PC-3 (cell line): Measurements from ENCODE around the gene SPATA9. TPM values are rescaled to one million over a fixed set of nuclear protein-coding genes. Genes with fewer than 3 reads are reported as not detected.

Experiments
- ATAC-seq: fragments of 200-7000 bp; cut with Tn5 transposase; 2 replicates; pipeline ENCODE4 v1.9.1; 2020; ENCODE audit warnings: mild to moderate bottlenecking, moderate library complexity
- BruUV-seq: library from RNA; stranded (reverse); fragments of 400-500 nt; replicated peaks from 2 replicates; lab custom pipeline; 2021; lab: Mats Ljungman, UMichigan
- CTCF ChIA-PET: fragments of 300-600 bp; sonication (Branson Sonifier 250); formaldehyde crosslinking; loops from one replicate; lab custom pipeline; 2022; ENCODE audit warnings: antibody characterized with exemption; lab: Charles Lee
- POLR2A ChIA-PET: fragments of 300-600 bp; sonication (Branson Sonifier 250); formaldehyde crosslinking; loops from one replicate; lab custom pipeline; 2022; ENCODE audit warnings: antibody characterized with exemption; ENCODE audit not compliant: unreplicated experiment; lab: Charles Lee
- DNase-seq: peaks from one replicate; pipeline ENCODE4 v3.0.0-alpha.2; 2015
- H2AFZ ChIP-seq: fragments of 300-600 bp; sonication (generic); 2 replicates; pipeline ENCODE4 v1.6.0; 2016; ENCODE audit warnings: antibody characterized with exemption, low read length
- H3F3A ChIP-seq: fragments of 300-600 bp; sonication (generic); one replicate; pipeline ENCODE4 v1.6.0; 2017; ENCODE audit warnings: antibody characterized with exemption, low read length, control low read depth, mild to moderate bottlenecking; ENCODE audit not compliant: unreplicated experiment
- H3K27ac ChIP-seq: fragments of 300-600 bp; sonication (generic); 2 replicates; pipeline ENCODE4 v1.5.1; 2016; ENCODE audit warnings: mild to moderate bottlenecking, low read length
- H3K27me3 ChIP-seq: fragments of 300-600 bp; sonication (generic); 2 replicates; pipeline ENCODE4 v1.6.1; 2016; ENCODE audit warnings: low read length, mixed read lengths
- H3K36me3 ChIP-seq: fragments of 300-600 bp; sonication (generic); 2 replicates; pipeline ENCODE4 v1.6.1; 2016; ENCODE audit warnings: low read depth, mixed run types, low read length, mixed read lengths
- H3K4me1 ChIP-seq: fragments of 300-600 bp; sonication (generic); 2 replicates; pipeline ENCODE4 v1.5.1; 2016; ENCODE audit warnings: low read length; ENCODE audit not compliant: insufficient read depth
- H3K4me2 ChIP-seq: fragments of 300-600 bp; sonication (generic); 2 replicates; pipeline ENCODE4 v1.6.0; 2016; ENCODE audit warnings: low read length
- H3K4me3 ChIP-seq: fragments of 300-600 bp; sonication (generic); 2 replicates; pipeline ENCODE4 v1.5.1; 2016; ENCODE audit warnings: mild to moderate bottlenecking, low read length, mixed read lengths
- H3K79me2 ChIP-seq: fragments of 300-600 bp; sonication (generic); 2 replicates; pipeline ENCODE4 v1.6.1; 2017; ENCODE audit warnings: low read length, mixed read lengths
- H3K9ac ChIP-seq: fragments of 300-600 bp; sonication (generic); 2 replicates; pipeline ENCODE4 v1.6.0; 2016; ENCODE audit warnings: mild to moderate bottlenecking, low read length
- H3K9me2 ChIP-seq: fragments of 300-600 bp; sonication (generic); replicated peaks from 2 replicates; pipeline ENCODE4 v1.6.1; 2016; ENCODE audit warnings: mixed run types, low read length, mixed read lengths
- H3K9me3 ChIP-seq: fragments of 300-600 bp; sonication (generic); 2 replicates; pipeline ENCODE4 v1.6.1; 2016; ENCODE audit warnings: low read length, mixed read lengths
- H4K20me1 ChIP-seq: fragments of 300-600 bp; sonication (generic); 2 replicates; pipeline ENCODE4 v1.6.1; 2016; ENCODE audit warnings: low read length, mixed read lengths
- EZH2 ChIP-seq: fragments of 300-600 bp; sonication (generic); IDR thresholded peaks from one replicate; pipeline ENCODE4 v1.6.1; 2017; ENCODE audit warnings: antibody characterized with exemption, mild to moderate bottlenecking, low read length; ENCODE audit not compliant: unreplicated experiment
- EZH2phosphoT487 ChIP-seq: fragments of 300-600 bp; sonication (generic); IDR thresholded peaks from 2 replicates; pipeline ENCODE4 v1.6.1; 2018; ENCODE audit warnings: mild to moderate bottlenecking, antibody characterized with exemption, low read length, borderline replicate concordance
- intact Hi-C: fragments of 100-400 bp; cut with micrococcal nuclease; formaldehyde crosslinking; loops from 2 replicates; pipeline ENCODE4 v1.9.0; 2023
- total RNA-seq: library from RNA; depleted of rRNA; stranded (reverse); fragments of >200 nt; gene quantifications from 2 replicates; pipeline ENCODE4 v1.2.3, GENCODE V29; 2014
- TF ChIP-seq, protein P1 (sequence below): fragments of 300-600 bp; sonication (generic); conservative IDR thresholded peaks from 2 replicates; pipeline ENCODE4 v1.5.1; 2017; ENCODE audit warnings: antibody characterized with exemption, low read depth, mild to moderate bottlenecking, low read length

SPATA9 gene
- total RNA-seq, 1 experiment from 2014 or later: not detected

GRCh38 chr5:95643152-95643551 lies 39.6 kb downstream of the SPATA9 start:
- CTCF ChIA-PET: interaction anchor here (0.7 to 1.0 kb wide), 2 partner anchors 82 to 138 kb away, joined by 3 to 4 read pairs; no protein-coding TSS in a partner anchor
- POLR2A ChIA-PET: no interaction called here
- no TSS peak for BruUV-seq

GRCh38 chr5:95641741-95642220 lies 41.0 kb downstream of the SPATA9 start:
- no peaks in the 10 kb centered on the region for H3K27me3 ChIP-seq
- no peak overlapping the region for H3K4me3 ChIP-seq
- BruUV-seq: no TSS peak
- POLR2A ChIA-PET: no interaction called here
- no peaks in the 10 kb centered on the region for H3K36me3 ChIP-seq
- H3F3A ChIP-seq: no peaks in the 10 kb centered on the region
- H4K20me1 ChIP-seq: no peaks in the 10 kb centered on the region
- no peak overlapping the region for H3K27ac ChIP-seq
- no peaks in the 10 kb centered on the region; the same call in 1 of the 2 replicates for H3K4me1 ChIP-seq
- intact Hi-C loops: no loop called here
- TF ChIP-seq EZH2phosphoT487: no peak
- TF ChIP-seq, protein P1, sequence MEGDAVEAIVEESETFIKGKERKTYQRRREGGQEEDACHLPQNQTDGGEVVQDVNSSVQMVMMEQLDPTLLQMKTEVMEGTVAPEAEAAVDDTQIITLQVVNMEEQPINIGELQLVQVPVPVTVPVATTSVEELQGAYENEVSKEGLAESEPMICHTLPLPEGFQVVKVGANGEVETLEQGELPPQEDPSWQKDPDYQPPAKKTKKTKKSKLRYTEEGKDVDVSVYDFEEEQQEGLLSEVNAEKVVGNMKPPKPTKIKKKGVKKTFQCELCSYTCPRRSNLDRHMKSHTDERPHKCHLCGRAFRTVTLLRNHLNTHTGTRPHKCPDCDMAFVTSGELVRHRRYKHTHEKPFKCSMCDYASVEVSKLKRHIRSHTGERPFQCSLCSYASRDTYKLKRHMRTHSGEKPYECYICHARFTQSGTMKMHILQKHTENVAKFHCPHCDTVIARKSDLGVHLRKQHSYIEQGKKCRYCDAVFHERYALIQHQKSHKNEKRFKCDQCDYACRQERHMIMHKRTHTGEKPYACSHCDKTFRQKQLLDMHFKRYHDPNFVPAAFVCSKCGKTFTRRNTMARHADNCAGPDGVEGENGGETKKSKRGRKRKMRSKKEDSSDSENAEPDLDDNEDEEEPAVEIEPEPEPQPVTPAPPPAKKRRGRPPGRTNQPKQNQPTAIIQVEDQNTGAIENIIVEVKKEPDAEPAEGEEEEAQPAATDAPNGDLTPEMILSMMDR: no peak
- TF ChIP-seq EZH2: no peak
- H3K9me2 ChIP-seq: no peaks in the 10 kb centered on the region
- no peak overlapping the region for H3K9ac ChIP-seq
- DNase-seq (no peak), ATAC-seq (no peak)
- H2AFZ ChIP-seq: no peak overlapping the region
- H3K79me2 ChIP-seq: no peaks in the 10 kb centered on the region
- no peak overlapping the region for H3K4me2 ChIP-seq
- CTCF ChIA-PET: no interaction called here
- no peaks in the 10 kb centered on the region for H3K9me3 ChIP-seq

More at GRCh38 chr5:95643152-95643551, 39.6 kb downstream of the SPATA9 start:
- H3K36me3 ChIP-seq: no peaks in the 10 kb centered on the region
- no peak overlapping the region for H3K9ac ChIP-seq
- H3K27ac ChIP-seq: no peak overlapping the region
- DNase-seq (no peak), ATAC-seq (no peak)
- H3K27me3 ChIP-seq: no peaks in the 10 kb centered on the region
- no peaks in the 10 kb centered on the region for H3K9me2 ChIP-seq
- no peaks in the 10 kb centered on the region for H3F3A ChIP-seq
- no peak overlapping the region for H3K4me3 ChIP-seq
- no peak overlapping the region for H3K4me2 ChIP-seq
- peaks cover 12% of the 10 kb centered on the region for H3K4me1 ChIP-seq
- no peaks in the 10 kb centered on the region for H3K79me2 ChIP-seq
- no peaks in the 10 kb centered on the region for H4K20me1 ChIP-seq
- no peaks in the 10 kb centered on the region for H3K9me3 ChIP-seq
- intact Hi-C loops: no loop called here
- no peak overlapping the region for H2AFZ ChIP-seq
- TF ChIP-seq, protein P1: no peak
- TF ChIP-seq EZH2 (no peak), EZH2phosphoT487 (no peak)

- no TSS peak for BruUV-seq
- Histone ChIP-seq H2AFZ (no peak overlapping the region), H3K9ac (no peak overlapping the region), H3K27ac (no peak overlapping the region), H3K4me2 (no peak overlapping the region), H4K20me1 (no peaks in the 10 kb centered on the region), H3F3A (no peaks in the 10 kb centered on the region), H3K4me3 (no peak overlapping the region), H3K27me3 (no peaks in the 10 kb centered on the region), H3K9me2 (no peaks in the 10 kb centered on the region), H3K79me2 (no peaks in the 10 kb centered on the region), H3K4me1 (no peaks in the 10 kb centered on the region), H3K9me3 (no peaks in the 10 kb centered on the region), H3K36me3 (no peaks in the 10 kb centered on the region)
- TF ChIP-seq, protein P1: no peak
- TF ChIP-seq EZH2phosphoT487 (no peak), EZH2 (no peak)
- no peak for ATAC-seq
- ChIA-PET POLR2A (no interaction called here), CTCF (no interaction called here)
- intact Hi-C loops: no loop called here
- DNase-seq: no peak
Measured at GRCh38 chr5:95638632-95639031, 44.2 kb downstream of the SPATA9 start.
